Fibroblast of skin of left biceps (primary cell): ENCODE measurements around the gene PROCA1.
A peak's percentile ranks its signal among the peaks of the same experiment; 100 is the strongest.

ENCODE experiments used
- DNase-seq, 2 experiments: peaks; one replicate each; pipeline ENCODE4 v3.0.0-alpha.2; 2013; ENCODE audit warnings: low read depth in 2 of 2

The PROCA1 gene

GRCh38 chr17:28710861-28711722 is 596 bp downstream of the PROCA1 start:
- peak; percentile 63 to 74 for DNase-seq

DNA sequence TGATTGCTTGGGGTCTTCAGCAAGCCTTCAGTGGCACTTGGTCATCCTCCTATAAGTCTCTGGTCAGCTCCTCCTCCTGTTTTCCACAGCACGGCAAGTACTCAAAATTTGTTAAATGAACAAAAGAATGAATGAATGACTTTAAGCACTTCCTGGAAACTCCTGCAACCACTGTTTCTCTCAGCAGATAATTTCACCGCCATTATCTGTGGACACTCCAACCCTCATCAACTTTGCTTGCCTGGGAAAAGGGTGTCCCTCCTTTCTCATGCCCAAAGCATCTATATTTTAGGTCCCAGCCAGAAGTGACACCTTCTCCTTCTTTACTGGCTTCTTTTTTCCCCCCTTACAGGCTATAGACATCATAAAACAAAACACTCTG is 4.4 kb downstream of the PROCA1 start:
- no peak for DNase-seq

- no peak for DNase-seq
These were observed 5.0 kb downstream of the PROCA1 start for GRCh38 chr17:28706471-28707338.

- DNase-seq, result no peak
These were observed 5.9 kb downstream of the PROCA1 start for GRCh38 chr17:28705728-28706334.

DNA sequence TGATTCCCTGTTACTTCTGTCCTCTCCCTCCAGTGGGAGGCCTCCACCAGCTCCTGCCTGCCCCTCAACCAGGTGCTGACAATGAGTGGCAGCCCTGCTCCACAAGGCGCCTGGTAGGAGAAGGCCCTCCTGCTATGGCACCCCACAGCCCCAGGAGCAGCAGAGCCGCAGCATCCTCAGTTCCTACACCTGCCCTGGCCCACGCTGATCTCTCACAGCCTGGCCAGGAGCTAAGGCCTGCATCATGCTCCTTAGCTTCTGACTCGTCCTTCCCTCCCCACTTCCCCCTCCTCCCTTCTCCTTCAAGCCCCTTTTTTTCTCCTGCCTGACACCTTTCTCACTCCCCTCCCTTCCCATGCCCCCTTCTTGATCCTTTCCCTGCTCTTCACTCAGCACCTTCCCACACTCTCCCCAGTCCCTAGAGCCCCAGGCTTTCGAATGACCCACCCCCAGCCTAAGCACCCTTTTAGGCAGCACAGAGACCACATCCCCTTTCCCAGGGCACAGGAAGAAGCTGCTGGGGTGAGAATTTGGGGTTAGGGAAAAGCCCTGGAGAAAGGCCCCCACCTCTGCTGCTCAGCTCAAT is 6.5 kb downstream of the PROCA1 start:
- DNase-seq, result no peak

DNA sequence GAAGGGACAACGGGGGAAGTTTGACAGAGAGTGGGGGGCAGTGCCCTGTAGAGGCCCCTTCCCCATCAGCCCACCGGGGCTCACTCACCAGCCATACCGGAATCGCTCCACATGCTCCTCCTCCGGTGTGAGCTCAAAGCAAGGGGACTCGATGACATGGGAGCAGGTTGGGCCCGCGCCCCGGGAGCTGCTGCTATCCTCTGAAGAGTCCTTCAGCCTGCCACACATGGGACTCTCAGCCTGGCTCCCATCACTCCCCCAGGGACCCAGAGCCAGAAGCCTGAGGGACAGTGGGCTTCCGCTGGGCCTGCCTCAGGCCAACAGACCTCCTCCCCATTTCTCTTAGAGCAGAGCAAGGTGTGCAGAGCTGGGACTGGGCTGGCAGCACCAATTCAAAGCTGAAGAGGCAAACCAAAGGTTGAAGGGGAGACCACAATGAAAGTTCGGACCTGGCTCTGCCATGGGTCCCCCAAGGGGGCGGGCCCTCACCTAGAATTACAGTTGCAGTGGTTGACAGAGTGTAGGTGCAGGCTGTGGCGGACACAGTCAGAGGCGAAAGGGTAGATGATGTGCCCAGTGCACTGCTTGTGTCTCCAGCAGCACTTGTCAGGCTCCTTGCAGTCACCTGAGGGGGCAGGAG is 7.3 kb downstream of the PROCA1 start:
- no peak for DNase-seq

DNA sequence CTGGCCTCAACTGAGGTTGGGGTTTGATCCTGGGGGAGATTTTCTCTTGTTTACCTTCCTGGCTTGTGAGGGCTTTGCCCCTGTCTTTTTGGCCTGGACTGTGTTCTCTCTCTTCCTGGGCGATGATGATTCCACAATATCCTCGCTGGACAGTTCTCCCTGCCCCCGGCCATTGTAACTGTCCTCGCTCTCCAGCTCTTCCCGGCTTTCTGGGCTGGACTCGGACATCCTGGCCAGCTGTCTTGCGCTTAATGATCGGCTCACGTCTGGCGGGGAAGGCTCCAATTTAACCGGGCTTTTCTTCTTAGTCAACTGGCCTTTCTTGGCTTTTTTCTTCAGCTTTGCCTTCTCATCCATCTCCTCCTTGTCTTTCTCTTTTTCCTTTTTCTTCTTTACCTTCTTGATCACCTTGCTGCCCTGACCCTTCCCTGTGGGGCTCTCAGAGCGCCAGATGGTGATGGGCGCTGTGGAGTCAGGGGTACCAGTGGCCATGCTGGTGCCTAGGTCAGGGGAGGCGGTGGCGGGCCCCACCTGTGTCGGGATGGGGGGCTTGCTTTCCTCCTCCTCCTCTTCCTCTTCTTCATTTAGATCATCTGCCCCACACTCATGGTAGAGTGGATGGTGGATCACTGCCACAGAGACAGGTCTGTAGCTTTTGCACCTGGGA is 8.0 kb downstream of the PROCA1 start:
- no peak for DNase-seq

DNA sequence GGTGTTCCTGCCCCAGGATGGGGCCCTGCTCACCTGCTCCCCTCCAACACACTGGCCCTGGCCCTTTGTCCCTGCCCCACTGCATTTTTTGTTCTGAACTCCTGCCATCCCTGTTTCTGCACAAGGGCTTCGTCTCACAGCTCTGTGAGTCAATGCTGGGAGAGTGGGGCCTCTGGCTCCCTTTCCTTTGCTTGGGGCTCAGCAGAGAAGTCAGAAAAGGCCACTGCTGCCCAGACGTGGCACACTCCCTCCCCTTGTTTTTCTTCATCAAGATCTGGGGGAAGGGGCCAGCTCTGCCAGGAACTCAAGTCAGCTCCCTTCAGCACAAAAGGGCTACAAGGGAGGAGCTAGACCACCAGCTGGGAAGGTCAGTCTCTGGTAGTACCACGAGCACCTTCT is 8.9 kb downstream of the PROCA1 start:
- DNase-seq, result no peak

DNA sequence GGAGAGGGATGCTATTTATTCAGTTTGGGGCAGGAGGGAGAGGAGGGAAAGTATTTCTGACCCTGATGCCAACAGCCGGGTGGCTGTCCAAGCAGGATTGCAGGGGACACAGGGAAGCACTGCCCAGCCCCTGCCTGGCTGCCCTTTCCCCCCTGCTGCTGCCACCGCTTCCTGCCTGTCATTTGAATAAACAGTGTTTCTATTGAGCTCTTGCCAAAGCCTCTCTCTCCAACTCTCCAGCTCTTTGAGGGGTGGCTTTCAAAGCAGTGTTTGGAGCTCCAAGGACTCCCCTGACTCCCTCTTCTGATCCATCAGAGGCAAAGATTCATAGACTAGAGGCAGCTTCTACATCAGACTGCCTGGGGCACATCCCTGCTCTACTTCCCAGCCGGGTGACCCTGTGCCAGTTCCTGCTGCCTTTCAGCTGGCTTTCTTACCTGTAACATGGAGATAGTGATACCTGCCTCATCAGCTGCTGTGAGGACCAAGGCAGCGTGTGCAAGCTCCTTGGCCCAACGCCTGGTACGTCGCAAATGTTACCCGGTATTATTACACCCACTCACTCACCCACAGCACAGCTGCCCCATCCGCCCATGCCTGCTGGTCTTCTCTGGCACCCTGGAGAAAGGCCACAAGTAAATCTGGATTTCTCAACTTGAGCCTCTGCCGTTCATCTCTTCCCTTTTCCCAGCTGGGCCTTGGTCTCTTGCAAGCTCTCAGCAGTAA is 9.5 kb downstream of the PROCA1 start:
- DNase-seq, result no peak

- DNase-seq, result no peak
These were observed 10.7 kb downstream of the PROCA1 start for GRCh38 chr17:28700830-28701492.

DNA sequence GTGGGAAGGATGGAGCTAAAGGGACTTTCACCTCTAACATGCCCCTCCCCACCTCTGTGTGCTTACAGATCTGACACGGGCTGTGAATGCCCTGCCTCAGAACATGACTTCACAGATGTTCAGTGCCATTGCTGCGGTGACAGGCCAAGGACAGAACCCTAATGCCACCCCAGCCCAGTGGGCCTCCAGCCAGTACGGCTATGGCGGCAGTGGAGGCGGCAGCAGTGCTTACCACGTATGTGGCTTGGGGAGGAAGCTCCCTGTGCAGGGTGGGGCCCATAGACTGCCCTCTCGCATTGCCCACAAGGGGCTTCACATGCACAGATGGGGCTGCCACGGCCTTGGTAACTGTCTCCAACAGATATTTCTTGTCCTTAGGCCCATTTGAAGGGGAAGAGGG is 11.4 kb downstream of the PROCA1 start:
- no peak for DNase-seq

DNA sequence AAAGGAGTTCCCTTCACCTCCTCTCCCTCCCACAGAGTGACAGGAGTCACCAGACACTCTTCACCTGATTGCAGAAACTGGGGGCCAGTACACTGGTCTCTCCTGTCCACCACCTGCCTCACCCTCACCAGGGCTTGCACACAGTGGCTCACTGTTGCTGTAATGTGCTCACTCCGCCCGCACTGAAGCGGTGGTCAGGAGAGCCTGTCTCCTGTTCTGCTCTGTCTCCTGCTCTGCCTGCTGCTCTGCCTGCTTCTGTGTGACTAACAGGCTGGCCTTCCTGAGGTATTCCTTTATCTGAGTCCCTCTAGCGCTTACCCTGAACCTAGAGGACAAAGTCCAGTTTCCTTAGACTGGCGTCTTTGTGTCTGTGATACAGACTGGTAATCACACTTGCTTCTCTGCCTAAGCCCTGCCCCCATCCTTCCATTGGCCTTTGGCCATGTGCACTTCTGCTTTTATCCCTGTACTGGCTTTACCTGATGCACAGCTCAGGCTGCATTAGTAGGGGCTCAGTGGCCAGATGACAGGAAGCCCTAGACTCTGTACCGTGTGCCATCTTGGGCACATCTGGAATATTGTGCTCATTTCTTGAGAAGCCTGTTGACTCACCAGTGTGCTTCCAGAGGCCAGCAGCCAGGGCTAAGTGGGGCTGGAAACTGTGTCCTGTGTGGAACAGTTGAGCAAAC is 13.3 kb downstream of the PROCA1 start:
- DNase-seq, result no peak

- DNase-seq, result no peak
These were observed 17.8 kb downstream of the PROCA1 start for GRCh38 chr17:28693869-28694268.

DNA sequence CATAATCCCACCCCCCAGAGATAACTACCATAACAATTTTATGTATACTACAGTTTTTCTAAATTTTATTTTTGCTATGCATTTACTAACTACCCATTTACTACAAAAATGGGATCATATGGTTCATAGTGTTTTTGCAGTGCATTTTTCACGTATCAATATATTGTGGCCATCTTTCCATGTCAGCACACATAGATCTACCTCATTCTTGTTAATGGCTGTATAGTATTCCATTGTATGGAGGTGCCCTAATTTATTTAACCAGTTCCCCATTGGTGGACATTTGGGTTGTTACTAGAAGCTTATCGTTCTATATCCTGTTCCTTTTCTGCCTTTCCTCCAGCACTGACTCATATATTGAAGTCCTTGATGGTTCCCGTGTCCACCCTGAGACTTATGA is 22.7 kb downstream of the PROCA1 start:
- DNase-seq, result no peak

- no peak for DNase-seq
These were observed 23.2 kb downstream of the PROCA1 start for GRCh38 chr17:28688481-28688880.

DNA sequence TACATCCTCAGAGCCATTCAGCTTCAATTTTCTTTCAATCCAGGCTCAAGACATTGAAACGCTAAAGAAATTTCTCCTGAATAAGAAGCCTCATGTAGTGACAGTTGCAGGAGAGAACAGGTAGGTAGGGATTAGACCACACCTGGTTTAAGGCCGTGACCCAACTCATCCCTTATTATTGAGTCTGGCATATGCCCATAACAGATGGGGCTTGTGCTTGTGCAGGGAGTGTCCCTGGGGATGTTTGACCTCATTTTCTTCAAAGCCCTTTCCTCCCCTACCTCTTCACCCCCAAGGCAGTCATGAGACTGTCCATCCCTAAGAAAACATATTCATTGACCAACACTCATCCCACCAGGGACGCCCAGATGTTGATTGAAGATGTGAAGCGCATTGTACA is 25.4 kb downstream of the PROCA1 start:
- no peak for DNase-seq

GRCh38 chr17:28685366-28685765 is 26.3 kb downstream of the PROCA1 start:
- no peak for DNase-seq

DNA sequence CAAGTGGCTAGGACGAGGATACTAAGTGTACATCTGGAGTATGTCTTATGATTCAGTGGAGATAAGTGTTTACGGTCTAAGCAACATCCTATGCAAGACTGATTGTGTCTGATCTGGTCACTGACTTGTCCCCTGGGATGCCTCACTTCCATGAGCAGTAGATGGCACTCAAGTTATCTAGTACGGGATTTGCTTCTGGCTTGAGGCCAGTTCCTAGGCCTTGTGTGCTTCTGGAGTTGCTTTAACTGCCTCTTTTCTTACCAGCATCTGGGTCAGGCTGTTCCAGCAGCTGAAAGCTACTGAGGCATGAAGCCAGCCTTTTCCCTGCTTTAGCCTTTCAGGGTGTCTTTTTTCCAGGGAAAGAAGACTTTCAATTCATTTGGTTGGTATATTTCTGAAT is 26.7 kb downstream of the PROCA1 start:
- DNase-seq, result no peak

- DNase-seq, result no peak
These were observed 29.0 kb downstream of the PROCA1 start for GRCh38 chr17:28682655-28683054.
